ENCODE data around the gene GATA2. TPM values are rescaled to one million over a fixed set of nuclear protein-coding genes. Genes with fewer than 3 reads are reported as not detected.

GATA2 gene
- total and polyA plus RNA-seq, 2 of the 8 experiments (the other 6 are each of a cell fraction or from before 2014, with no cell fraction given), result 0.03 to 0.30 TPM

GRCh38 chr3:128488636-128488990 lies 4.4 kb downstream of the GATA2 start:
- no peak overlapping the region for H4K91ac ChIP-seq (replicated peaks; ENCODE audit: insufficient read length, low read length)
- 2% methylated on average over 14 of the region's 21 CpGs; no CpG with 5 or more reads in 1 of the 2 experiments for WGBS, 2 experiments (ENCODE audit: extremely low coverage in 1 of 2, insufficient coverage in 1 of 2, insufficient read length in 1 of 2, insufficient replicate concordance in 2 of 2, low coverage in 1 of 2, low lambda C conversion rate in 2 of 2, missing lambda C conversion rate in 1 of 2)
- ChIA-PET CTCF (ENCODE audit: partially characterized antibody) (interaction anchor here (1.5 to 3.7 kb wide), 3 partner anchors 50 to 91 kb away, joined by 5 to 38 read pairs (median 12); no protein-coding TSS in a partner anchor), POLR2A (ENCODE audit: partially characterized antibody) (interaction anchor here (1.2 kb wide), 1 partner anchor 9 kb away, joined by 6 read pairs; no protein-coding TSS in a partner anchor)
- no peaks in the 10 kb centered on the region for H3K79me1 ChIP-seq (ENCODE audit: low read depth, low read length)
- no peak for FAIRE-seq
- H3K18ac ChIP-seq (ENCODE audit: extremely low read depth, low read length), result no peak overlapping the region
- no peak overlapping the region for H3K9ac ChIP-seq (replicated peaks in 1 of 4; ENCODE audit: extremely low read depth in 1 of 4, low read depth in 3 of 4, low read length in 3 of 4)
- H3K23ac ChIP-seq (ENCODE audit: insufficient read length), result no peak overlapping the region
- H3K27ac ChIP-seq (ENCODE audit: low read depth, low read length), result no peak overlapping the region
- H2BK20ac ChIP-seq (ENCODE audit: low read length), result no peak overlapping the region
- H2BK15ac ChIP-seq (ENCODE audit: low read length), result no peak overlapping the region
- H2AK5ac ChIP-seq (ENCODE audit: low read depth, low read length), result no peak overlapping the region
- H3K27me3 ChIP-seq (replicated peaks in 1 of 4; ENCODE audit: control insufficient read depth in 3 of 4, extremely low read depth in 1 of 4, insufficient read depth in 3 of 4, low read length in 3 of 4), result peaks cover 94 to 100% (median 99%) of the 10 kb centered on the region in 4 experiments
- no peak overlapping the region for H2BK12ac ChIP-seq (ENCODE audit: low read depth, low read length)
- H2AFZ ChIP-seq (ENCODE audit: low read length), result no peak overlapping the region
- no peaks in the 10 kb centered on the region for H3K79me2 ChIP-seq (ENCODE audit: control insufficient read depth in 1 of 2, insufficient read depth in 2 of 2, low read length in 2 of 2)
- no peak overlapping the region for H3K56ac ChIP-seq (replicated peaks; ENCODE audit: insufficient read length, low read depth, low read length)
- peak overlapping the region in 3 of 4 experiments; percentile 28 to 63 (median 34); a peak in 4 of 8 replicates for H3K4me3 ChIP-seq (ENCODE audit: extremely low read depth in 1 of 4, insufficient read depth in 2 of 4, low read depth in 3 of 4, low read length in 4 of 4)
- peak overlapping the region; percentile 63 to 95 for H3K4me2 ChIP-seq (ENCODE audit: insufficient read depth in 1 of 2, low read depth in 2 of 2, low read length in 2 of 2)
- no peak for DNase-seq (ENCODE audit: low read depth in 1 of 2, low spot score in 2 of 2)
- no peak overlapping the region for H2BK120ac ChIP-seq (replicated peaks; ENCODE audit: low read depth, low read length)
- no peak overlapping the region for H4K8ac ChIP-seq (ENCODE audit: extremely low read depth, insufficient read depth, low read length)
- H3K23me2 ChIP-seq (ENCODE audit: low read depth, low read length), result peaks cover 27% of the 10 kb centered on the region; the same call in 1 of the 2 replicates
- no peak overlapping the region for H3K4ac ChIP-seq (replicated peaks; ENCODE audit: insufficient read length, low read depth, low read length)
- H4K20me1 ChIP-seq (replicated peaks in 1 of 2; ENCODE audit: control insufficient read depth in 1 of 2, insufficient read depth in 2 of 2, low read length in 2 of 2), result peaks cover 13 to 23% of the 10 kb centered on the region in 2 experiments
- H3K9me3 ChIP-seq (ENCODE audit: insufficient read depth in 2 of 2, low read depth in 1 of 2, low read length in 1 of 2), result no peaks in the 10 kb centered on the region
- peaks cover 5 to 85% (median 57%) of the 10 kb centered on the region in 4 experiments for H3K4me1 ChIP-seq (replicated peaks in 1 of 4; ENCODE audit: control insufficient read depth in 3 of 4, insufficient read depth in 4 of 4, low read length in 3 of 4)
- no peak overlapping the region for H4K5ac ChIP-seq (ENCODE audit: insufficient read length, low read depth, low read length)
- peaks cover 0 to 12% (median 0%) of the 10 kb centered on the region in 4 experiments; a peak in 1 of 8 replicates for H3K36me3 ChIP-seq (ENCODE audit: control insufficient read depth in 2 of 4, insufficient read depth in 4 of 4, low read length in 3 of 4)
- H2BK5ac ChIP-seq (ENCODE audit: low read depth, low read length), result no peak overlapping the region
- H3K14ac ChIP-seq (ENCODE audit: insufficient read length), result no peak overlapping the region
- TF ChIP-seq CREB1 (IDR thresholded peaks at IDR 0.05) (no peak), RAD21 (IDR thresholded peaks at IDR 0.05 in 1 of 2, conservative IDR thresholded peaks at IDR 0.05 in 1 of 2; ENCODE audit: low read depth in 2 of 2, low read length in 2 of 2) (no peak), JUN (IDR thresholded peaks at IDR 0.05; ENCODE audit: low read depth, low read length) (no peak), EZH2 (IDR thresholded peaks at IDR 0.05; ENCODE audit: low read depth, low read length, severe bottlenecking) (no peak), YY1 (IDR thresholded peaks at IDR 0.05; ENCODE audit: low read depth, low read length) (no peak), CTBP2 (IDR thresholded peaks at IDR 0.05; ENCODE audit: borderline replicate concordance, insufficient read depth, insufficient read length, low read length) (peak; percentile 68), SIRT6 (IDR thresholded peaks at IDR 0.05; ENCODE audit: low read length) (no peak), BACH1 (IDR thresholded peaks at IDR 0.05; ENCODE audit: low read length) (no peak), RNF2 (IDR thresholded peaks at IDR 0.05; ENCODE audit: borderline replicate concordance, low read depth, low read length, missing control alignments, poor library complexity, severe bottlenecking) (no peak), CHD1 (IDR thresholded peaks at IDR 0.05; ENCODE audit: low read depth, low read length) (no peak), SAP30 (IDR thresholded peaks at IDR 0.05; ENCODE audit: insufficient read depth, insufficient replicate concordance, low read length) (no peak)
